Ishikawa (cell line): ENCODE data around the gene TRIP13.

Experiments used
- CEBPB ChIP-seq: IDR thresholded peaks from 2 replicates; pipeline ENCODE4 v1.6.1; 2012
- CREB1 ChIP-seq: IDR thresholded peaks from 2 replicates; pipeline ENCODE4 v1.6.1; 2012; ENCODE audit warnings: low read depth
- EGR1 ChIP-seq: IDR thresholded peaks from 2 replicates; pipeline ENCODE4 v1.6.1; 2012
- EP300 ChIP-seq: IDR thresholded peaks from 2 replicates; pipeline ENCODE4 v1.6.1; 2012; ENCODE audit warnings: borderline replicate concordance
- FOXM1 ChIP-seq: IDR thresholded peaks from 2 replicates; pipeline ENCODE4 v1.6.1; 2012; ENCODE audit warnings: low read depth, borderline replicate concordance
- RAD21 ChIP-seq: IDR thresholded peaks from 2 replicates; pipeline ENCODE4 v1.6.1; 2012; ENCODE audit warnings: low read depth
- TAF1 ChIP-seq: IDR thresholded peaks from 2 replicates; pipeline ENCODE4 v1.6.1; 2012; ENCODE audit warnings: low read depth, mild to moderate bottlenecking
- TCF12 ChIP-seq: IDR thresholded peaks from 2 replicates; pipeline ENCODE4 v1.6.1; 2012; ENCODE audit warnings: low read depth
- TEAD4 ChIP-seq: IDR thresholded peaks from 2 replicates; pipeline ENCODE4 v1.6.1; 2012
- YY1 ChIP-seq: IDR thresholded peaks from 2 replicates; pipeline ENCODE4 v1.6.1; 2012; ENCODE audit warnings: low read depth
- ZBTB7A ChIP-seq: IDR thresholded peaks from 2 replicates; pipeline ENCODE4 v1.6.1; 2012; ENCODE audit warnings: low read depth
- TF ChIP-seq, protein P1 (sequence below): IDR thresholded peaks from 2 replicates; pipeline ENCODE4 v1.6.1; 2012
- TF ChIP-seq, protein P2 (sequence below): IDR thresholded peaks from 2 replicates; pipeline ENCODE4 v1.6.1; 2012; ENCODE audit warnings: low read depth, mild to moderate bottlenecking
- TF ChIP-seq, protein P3 (sequence below): IDR thresholded peaks from 2 replicates; pipeline ENCODE4 v1.6.1; 2012

DNA sequence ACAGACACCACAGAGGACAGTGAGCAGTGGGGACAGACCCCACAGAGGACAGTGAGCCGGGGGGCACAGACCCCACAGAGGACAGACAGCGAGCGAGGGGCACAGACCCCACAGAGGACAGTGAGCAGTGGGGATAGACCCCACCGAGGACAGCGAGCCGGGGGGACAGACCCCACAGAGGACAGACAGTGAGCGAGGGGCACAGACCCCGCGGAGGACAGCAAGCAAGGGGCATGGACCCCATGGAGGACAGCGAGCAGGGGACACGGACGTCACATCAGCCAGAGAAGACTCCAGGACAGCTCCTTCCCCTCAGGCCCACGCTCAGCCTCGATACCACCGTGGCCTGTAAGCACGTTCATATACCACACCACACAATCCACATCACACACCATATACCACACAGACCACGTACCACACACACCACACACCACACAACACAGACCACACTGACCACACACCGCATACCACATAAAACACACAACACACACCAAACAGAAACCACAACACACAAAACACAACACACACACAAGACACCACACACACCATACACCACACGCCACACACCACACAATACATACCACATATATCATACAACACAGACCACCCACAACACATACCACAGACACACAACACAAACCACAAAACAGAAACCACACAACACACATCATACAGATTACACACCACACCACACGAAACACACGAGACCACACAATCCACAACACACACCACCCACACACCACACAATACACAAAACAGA, 36.7 kb upstream of the TRIP13 start:
- TF ChIP-seq EGR1 (no peak), TAF1 (no peak), ZBTB7A (peak; percentile 84), CEBPB (no peak), YY1 (no peak), RAD21 (no peak), EP300 (no peak), FOXM1 (no peak), CREB1 (no peak), TEAD4 (no peak), TCF12 (no peak)
- TF ChIP-seq, protein P1, sequence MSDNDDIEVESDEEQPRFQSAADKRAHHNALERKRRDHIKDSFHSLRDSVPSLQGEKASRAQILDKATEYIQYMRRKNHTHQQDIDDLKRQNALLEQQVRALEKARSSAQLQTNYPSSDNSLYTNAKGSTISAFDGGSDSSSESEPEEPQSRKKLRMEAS, result no peak
- TF ChIP-seq, protein P2, sequence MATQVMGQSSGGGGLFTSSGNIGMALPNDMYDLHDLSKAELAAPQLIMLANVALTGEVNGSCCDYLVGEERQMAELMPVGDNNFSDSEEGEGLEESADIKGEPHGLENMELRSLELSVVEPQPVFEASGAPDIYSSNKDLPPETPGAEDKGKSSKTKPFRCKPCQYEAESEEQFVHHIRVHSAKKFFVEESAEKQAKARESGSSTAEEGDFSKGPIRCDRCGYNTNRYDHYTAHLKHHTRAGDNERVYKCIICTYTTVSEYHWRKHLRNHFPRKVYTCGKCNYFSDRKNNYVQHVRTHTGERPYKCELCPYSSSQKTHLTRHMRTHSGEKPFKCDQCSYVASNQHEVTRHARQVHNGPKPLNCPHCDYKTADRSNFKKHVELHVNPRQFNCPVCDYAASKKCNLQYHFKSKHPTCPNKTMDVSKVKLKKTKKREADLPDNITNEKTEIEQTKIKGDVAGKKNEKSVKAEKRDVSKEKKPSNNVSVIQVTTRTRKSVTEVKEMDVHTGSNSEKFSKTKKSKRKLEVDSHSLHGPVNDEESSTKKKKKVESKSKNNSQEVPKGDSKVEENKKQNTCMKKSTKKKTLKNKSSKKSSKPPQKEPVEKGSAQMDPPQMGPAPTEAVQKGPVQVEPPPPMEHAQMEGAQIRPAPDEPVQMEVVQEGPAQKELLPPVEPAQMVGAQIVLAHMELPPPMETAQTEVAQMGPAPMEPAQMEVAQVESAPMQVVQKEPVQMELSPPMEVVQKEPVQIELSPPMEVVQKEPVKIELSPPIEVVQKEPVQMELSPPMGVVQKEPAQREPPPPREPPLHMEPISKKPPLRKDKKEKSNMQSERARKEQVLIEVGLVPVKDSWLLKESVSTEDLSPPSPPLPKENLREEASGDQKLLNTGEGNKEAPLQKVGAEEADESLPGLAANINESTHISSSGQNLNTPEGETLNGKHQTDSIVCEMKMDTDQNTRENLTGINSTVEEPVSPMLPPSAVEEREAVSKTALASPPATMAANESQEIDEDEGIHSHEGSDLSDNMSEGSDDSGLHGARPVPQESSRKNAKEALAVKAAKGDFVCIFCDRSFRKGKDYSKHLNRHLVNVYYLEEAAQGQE, result no peak
- TF ChIP-seq, protein P3, sequence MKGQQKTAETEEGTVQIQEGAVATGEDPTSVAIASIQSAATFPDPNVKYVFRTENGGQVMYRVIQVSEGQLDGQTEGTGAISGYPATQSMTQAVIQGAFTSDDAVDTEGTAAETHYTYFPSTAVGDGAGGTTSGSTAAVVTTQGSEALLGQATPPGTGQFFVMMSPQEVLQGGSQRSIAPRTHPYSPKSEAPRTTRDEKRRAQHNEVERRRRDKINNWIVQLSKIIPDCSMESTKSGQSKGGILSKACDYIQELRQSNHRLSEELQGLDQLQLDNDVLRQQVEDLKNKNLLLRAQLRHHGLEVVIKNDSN, result no peak
